HEK293 (cell line): ENCODE data around the gene DLG1.
A peak's percentile ranks its signal among the peaks of the same experiment; 100 is the strongest.

Experiments used
- AEBP2 ChIP-seq: fragments of 450-650 bp; formaldehyde crosslinking; IDR thresholded peaks from 2 replicates; pipeline ENCODE4 v1.5.1; 2016; ENCODE audit warnings: missing biosample characterization, missing genetic modification characterization, borderline replicate concordance
- BCL11A ChIP-seq: fragments of 450-650 bp; formaldehyde crosslinking; IDR thresholded peaks from 2 replicates; pipeline ENCODE4 v1.5.1; 2016; ENCODE audit warnings: low read depth, missing biosample characterization, missing genetic modification characterization
- BCL6B ChIP-seq: fragments of 450-650 bp; formaldehyde crosslinking; IDR thresholded peaks from 2 replicates; pipeline ENCODE4 v1.5.1; 2017; ENCODE audit warnings: missing biosample characterization, missing genetic modification characterization
- CTCF ChIP-seq: fragments of 450-650 bp; formaldehyde crosslinking; IDR thresholded peaks from 2 replicates; pipeline ENCODE4 v1.5.1; 2016; ENCODE audit warnings: missing biosample characterization, missing genetic modification characterization
- HOXD13 ChIP-seq: sonication (generic); formaldehyde crosslinking; IDR thresholded peaks from 2 replicates; pipeline ENCODE4 v1.8.0; 2022; ENCODE audit warnings: missing genetic modification reagents, borderline replicate concordance
- KLF1 ChIP-seq: fragments of 450-650 bp; formaldehyde crosslinking; IDR thresholded peaks from 2 replicates; pipeline ENCODE4 v1.5.1; 2016; ENCODE audit warnings: missing biosample characterization, missing genetic modification characterization
- KLF8 ChIP-seq: fragments of 450-650 bp; formaldehyde crosslinking; IDR thresholded peaks from 2 replicates; pipeline ENCODE4 v1.5.1; 2016; ENCODE audit warnings: missing biosample characterization, missing genetic modification characterization
- MEIS1 ChIP-seq: sonication (generic); formaldehyde crosslinking; IDR thresholded peaks from 2 replicates; pipeline ENCODE4 v1.8.1; 2022; ENCODE audit warnings: missing genetic modification reagents, mild to moderate bottlenecking, borderline replicate concordance
- SETDB1 ChIP-seq: IDR thresholded peaks from one replicate; pipeline ENCODE4 v1.6.1; 2017; ENCODE audit warnings: mild to moderate bottlenecking, low read length, moderate library complexity, mixed read lengths; ENCODE audit not compliant: insufficient read length
- ZBTB17 ChIP-seq: fragments of 450-650 bp; formaldehyde crosslinking; IDR thresholded peaks from 2 replicates; pipeline ENCODE4 v1.5.1; 2016; ENCODE audit warnings: missing biosample characterization, missing genetic modification characterization
- ZBTB20 ChIP-seq: fragments of 450-650 bp; formaldehyde crosslinking; IDR thresholded peaks from 2 replicates; pipeline ENCODE4 v1.5.1; 2016; ENCODE audit warnings: missing biosample characterization, missing genetic modification characterization
- ZFP41 ChIP-seq: fragments of 450-650 bp; formaldehyde crosslinking; IDR thresholded peaks from 2 replicates; pipeline ENCODE4 v1.5.1; 2016; ENCODE audit warnings: missing biosample characterization, missing genetic modification characterization, borderline replicate concordance
- ZNF184 ChIP-seq: fragments of 450-650 bp; IDR thresholded peaks from 2 replicates; pipeline ENCODE4 v1.5.1; 2018; ENCODE audit warnings: missing biosample characterization, mild to moderate bottlenecking, missing genetic modification characterization
- ZNF2 ChIP-seq: fragments of 450-650 bp; formaldehyde crosslinking; IDR thresholded peaks from 2 replicates; pipeline ENCODE4 v1.5.1; 2016; ENCODE audit warnings: missing biosample characterization, missing genetic modification characterization
- ZNF202 ChIP-seq: fragments of 450-650 bp; formaldehyde crosslinking; IDR thresholded peaks from 2 replicates; pipeline ENCODE4 v1.5.1; 2016; ENCODE audit warnings: missing biosample characterization, missing genetic modification characterization, borderline replicate concordance
- ZNF274 ChIP-seq, 2 experiments: fragments of 200-500 bp in 1 of 2; fragments of 450-650 bp in 1 of 2; sonication (Bioruptor generic) in 1 of 2; formaldehyde crosslinking in 1 of 2; IDR thresholded peaks; 2 replicates each; pipeline versions ENCODE4 v1.5.1 to v1.6.1; 2014 to 2016; ENCODE audit warnings: borderline replicate concordance in 1 of 2, inconsistent platforms in 1 of 2, low read length in 1 of 2, missing biosample characterization in 1 of 2, missing genetic modification characterization in 1 of 2
- ZNF292 ChIP-seq: fragments of 450-650 bp; formaldehyde crosslinking; IDR thresholded peaks from 2 replicates; pipeline ENCODE4 v1.5.1; 2016; ENCODE audit warnings: low read depth, missing biosample characterization, missing genetic modification characterization, borderline replicate concordance
- ZNF423 ChIP-seq: fragments of 450-650 bp; formaldehyde crosslinking; IDR thresholded peaks from 2 replicates; pipeline ENCODE4 v1.5.1; 2016; ENCODE audit warnings: missing biosample characterization, missing genetic modification characterization
- ZNF513 ChIP-seq: fragments of 450-650 bp; IDR thresholded peaks from 2 replicates; pipeline ENCODE4 v1.5.1; 2018; ENCODE audit warnings: missing biosample characterization, missing genetic modification characterization
- ZNF530 ChIP-seq: fragments of 450-650 bp; formaldehyde crosslinking; IDR thresholded peaks from 2 replicates; pipeline ENCODE4 v1.5.1; 2016; ENCODE audit warnings: low read depth, missing biosample characterization, missing genetic modification characterization
- ZNF561 ChIP-seq: fragments of 450-650 bp; IDR thresholded peaks from 2 replicates; pipeline ENCODE4 v1.5.1; 2018; ENCODE audit warnings: missing biosample characterization, missing genetic modification characterization, borderline replicate concordance
- ZNF596 ChIP-seq: fragments of 450-650 bp; IDR thresholded peaks from 2 replicates; pipeline ENCODE4 v1.5.0; 2018; ENCODE audit warnings: missing biosample characterization, mild to moderate bottlenecking, missing genetic modification characterization, moderate library complexity
- ZNF660 ChIP-seq: fragments of 450-650 bp; IDR thresholded peaks from 2 replicates; pipeline ENCODE4 v1.5.1; 2018; ENCODE audit warnings: missing biosample characterization, mild to moderate bottlenecking, missing genetic modification characterization
- ZNF792 ChIP-seq: fragments of 450-650 bp; formaldehyde crosslinking; IDR thresholded peaks from 2 replicates; pipeline ENCODE4 v1.5.1; 2016; ENCODE audit warnings: missing biosample characterization, missing genetic modification characterization
- ZNF830 ChIP-seq: fragments of 450-650 bp; IDR thresholded peaks from 2 replicates; pipeline ENCODE4 v1.5.0; 2018; ENCODE audit warnings: missing biosample characterization, missing genetic modification characterization, low read depth, mild to moderate bottlenecking, moderate library complexity
- ZSCAN30 ChIP-seq: fragments of 450-650 bp; IDR thresholded peaks from 2 replicates; pipeline ENCODE4 v1.5.1; 2018; ENCODE audit warnings: missing biosample characterization, mild to moderate bottlenecking, missing genetic modification characterization, moderate library complexity

Gene DLG1

GRCh38 chr3:197029511-197030167 lies 268.8 kb downstream of the DLG1 start, which contains the start of gene MELTF (continued):
- peak; percentile 61 for TF ChIP-seq ZBTB20
- TF ChIP-seq ZNF2, result no peak
- no peak for TF ChIP-seq BCL6B (tag by site-specific recombination)
- TF ChIP-seq ZNF274 (IDR thresholded peaks at IDR 0.05; ENCODE audit: low read length), result no peak
- TF ChIP-seq ZNF274 (tag by site-specific recombination; IDR thresholded peaks at IDR 0.05; ENCODE audit: borderline replicate concordance), result no peak
- no peak for TF ChIP-seq ZNF830
- peak; percentile 62 for TF ChIP-seq ZSCAN30
- TF ChIP-seq ZNF202 (tag by site-specific recombination), result no peak
- TF ChIP-seq ZNF513 (tag by site-specific recombination), result no peak
- no peak for TF ChIP-seq ZNF792 (tag by site-specific recombination)
- TF ChIP-seq ZNF660, result peak; percentile 72
- TF ChIP-seq MEIS1 (CRISPR knock-in tag), result no peak
- no peak for TF ChIP-seq ZNF423 (tag by site-specific recombination)
- no peak for TF ChIP-seq ZFP41 (tag by site-specific recombination)
- no peak for TF ChIP-seq ZNF292 (tag by site-specific recombination)
- no peak for TF ChIP-seq ZNF530
- no peak for TF ChIP-seq KLF1
- peak; percentile 12; the same call in 1 of the 2 replicates for TF ChIP-seq KLF8 (tag by site-specific recombination)
- 0 out of 2 replicates have a peak, but pooled peaks have one; percentile 10 for TF ChIP-seq ZNF596
- TF ChIP-seq CTCF (tag by site-specific recombination), result no peak
- no peak for TF ChIP-seq AEBP2 (tag by site-specific recombination)
- TF ChIP-seq ZNF561, result no peak
- no peak for TF ChIP-seq HOXD13
- TF ChIP-seq BCL11A (tag by site-specific recombination), result no peak
- peak; percentile 66; the same call in 1 of the 2 replicates for TF ChIP-seq ZNF184 (tag by site-specific recombination)
- TF ChIP-seq ZBTB17, result peak; percentile 41; the same call in 1 of the 2 replicates
- TF ChIP-seq SETDB1, result no peak
